NCI-H748 (cell line): ENCODE results near the gene DUS2.

Experiments used
- DNase-seq: peaks from one replicate; lab custom pipeline; 2025; ENCODE audit not compliant: unreplicated experiment; lab: John Stamatoyannopoulos, UW

Gene DUS2

GRCh38 chr16:68040506-68041288, 17.6 kb downstream of the DUS2 start:
- DNase-seq: peak; percentile 58

GRCh38 chr16:68041783-68042182, 18.7 kb downstream of the DUS2 start:
- no peak for DNase-seq

- DNase-seq: no peak
Observed at GRCh38 chr16:68046106-68046505, 23.0 kb downstream of the DUS2 start.

DNA sequence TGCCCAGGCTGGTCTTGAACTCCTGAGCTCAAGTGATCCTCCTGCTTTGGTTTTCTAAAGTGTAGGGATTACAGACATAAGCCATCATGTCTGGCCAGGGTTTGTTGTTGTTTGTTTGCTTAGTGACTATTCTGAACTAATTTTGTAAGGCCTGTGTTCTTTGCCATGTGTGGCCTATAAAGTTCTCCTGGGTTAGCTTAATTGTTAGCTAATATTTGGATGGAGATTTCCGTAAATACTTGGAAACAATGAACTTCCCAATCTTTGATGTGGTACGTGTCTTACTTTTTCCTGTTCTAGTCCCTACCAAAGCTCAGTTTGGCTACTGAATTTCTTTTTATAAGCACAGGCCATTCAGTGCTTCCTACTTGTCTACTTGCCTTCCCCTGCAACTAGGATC, 24.9 kb downstream of the DUS2 start:
- no peak for DNase-seq

DNA sequence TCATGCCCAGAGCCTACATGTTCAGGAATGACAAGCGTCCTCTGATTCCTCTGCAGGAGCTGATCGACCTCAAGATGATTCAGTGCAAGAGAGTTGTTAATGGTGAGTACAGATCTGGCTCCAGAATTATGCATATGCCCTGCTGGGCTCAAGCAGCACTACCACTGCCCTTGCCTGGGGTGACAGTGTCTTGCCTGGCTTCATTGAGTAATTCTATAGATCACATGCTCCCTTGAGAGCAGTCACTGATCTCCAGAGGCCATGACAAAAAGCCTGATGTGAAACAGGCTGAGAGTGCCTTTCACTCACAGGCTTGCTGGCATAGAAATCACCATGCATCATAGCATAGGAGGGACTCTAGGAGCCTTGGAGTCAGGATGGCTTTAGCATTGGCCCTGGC, 26.4 kb downstream of the DUS2 start:
- DNase-seq: no peak

- DNase-seq: no peak
Observed at GRCh38 chr16:68055395-68055794, 32.3 kb downstream of the DUS2 start.

DNA sequence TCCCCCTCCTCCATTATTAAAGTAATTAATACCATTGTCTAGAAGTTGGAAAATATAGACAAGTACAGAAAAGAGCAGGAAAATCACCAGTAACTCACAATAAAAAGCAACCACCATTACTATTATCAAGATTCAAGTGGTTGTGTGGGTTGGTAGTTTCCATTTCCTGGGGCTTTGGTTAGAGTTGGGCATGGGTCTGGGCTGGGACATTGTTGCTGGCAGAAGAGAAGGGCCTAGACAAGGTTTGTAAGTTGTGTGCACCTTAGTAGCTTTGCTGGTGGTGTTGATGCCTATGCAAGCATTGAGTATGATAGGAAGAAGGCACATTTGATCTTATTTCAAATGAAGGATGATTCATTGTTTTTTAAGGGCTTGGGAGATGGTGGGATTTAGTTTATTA, 36.7 kb downstream of the DUS2 start:
- no peak for DNase-seq

- no peak for DNase-seq
Observed at GRCh38 chr16:68061396-68061795, 38.3 kb downstream of the DUS2 start.

DNA sequence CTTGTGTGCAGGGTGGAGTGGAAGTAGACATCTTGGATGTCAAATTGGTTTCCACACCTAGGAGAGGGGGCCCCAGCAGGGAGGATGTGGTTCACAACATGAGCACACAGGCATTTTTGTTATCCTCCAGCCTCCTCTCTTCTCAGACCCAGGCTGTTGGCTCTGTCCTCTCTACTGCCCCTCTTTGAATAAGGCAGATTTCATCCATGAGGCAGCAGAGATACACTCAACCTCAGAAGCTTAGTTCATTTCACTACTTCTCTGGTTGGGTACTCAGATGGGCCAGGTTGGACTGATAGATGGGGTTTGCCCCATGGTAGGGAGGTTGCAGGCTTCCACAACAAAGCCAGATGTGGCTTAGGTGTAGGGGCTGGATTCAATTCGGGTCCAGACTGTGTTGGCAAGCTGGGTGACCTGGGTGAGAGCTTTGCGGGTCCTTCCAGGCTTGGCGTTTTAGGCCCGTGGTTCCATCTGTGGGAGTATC, 39.9 kb downstream of the DUS2 start:
- DNase-seq: no peak

GRCh38 chr16:68064791-68065365, 41.8 kb downstream of the DUS2 start:
- DNase-seq: peak; percentile 38

DNA sequence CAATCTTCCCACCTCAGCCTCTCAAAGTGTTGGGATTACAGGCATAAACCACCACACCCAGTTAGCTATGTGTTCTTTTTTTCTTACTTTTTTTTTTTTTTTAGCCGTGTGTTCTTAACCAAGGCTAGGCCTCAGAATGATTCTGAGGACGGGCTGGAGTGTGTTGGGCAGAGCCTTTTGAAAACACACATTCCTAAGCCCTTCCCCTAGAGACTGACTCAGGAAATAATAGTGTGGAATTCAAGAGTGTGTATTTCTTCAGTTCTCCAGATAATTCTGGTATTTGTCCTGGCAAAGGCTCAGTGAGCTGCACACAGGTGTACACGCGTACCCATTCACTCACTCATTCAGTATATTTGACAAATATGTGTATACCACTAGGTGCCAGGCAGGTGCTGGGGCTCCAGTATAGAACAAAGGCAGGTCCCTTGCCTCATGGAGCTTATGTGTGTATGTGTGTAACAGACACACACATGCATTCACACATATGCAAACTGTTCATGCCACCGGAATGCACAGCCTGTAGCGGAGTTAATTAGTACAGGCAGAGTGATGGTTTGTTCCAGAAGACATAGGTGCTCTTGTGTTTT, 42.7 kb downstream of the DUS2 start:
- no peak for DNase-seq

DNA sequence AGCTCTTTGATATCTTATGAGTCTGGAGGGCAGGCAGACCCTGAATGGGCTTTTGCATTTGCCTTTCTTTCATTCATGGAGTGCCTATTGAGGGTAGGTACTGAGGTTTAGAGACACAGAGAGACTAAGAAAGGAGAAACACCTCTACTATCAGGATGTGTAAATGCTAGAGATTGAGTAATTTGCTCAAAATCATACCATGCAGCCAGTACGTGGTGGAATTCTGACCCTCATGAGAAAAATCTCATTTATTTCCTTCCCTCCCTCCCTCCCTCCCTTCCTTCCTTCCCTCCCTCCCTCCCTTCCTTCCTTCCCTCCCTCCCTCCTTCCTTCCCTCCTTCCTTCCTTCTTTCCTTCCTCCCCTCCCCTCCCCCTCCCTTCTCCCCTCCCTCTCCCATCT, 43.7 kb downstream of the DUS2 start:
- DNase-seq: no peak

GRCh38 chr16:68068926-68069325, 45.8 kb downstream of the DUS2 start:
- no peak for DNase-seq

DNA sequence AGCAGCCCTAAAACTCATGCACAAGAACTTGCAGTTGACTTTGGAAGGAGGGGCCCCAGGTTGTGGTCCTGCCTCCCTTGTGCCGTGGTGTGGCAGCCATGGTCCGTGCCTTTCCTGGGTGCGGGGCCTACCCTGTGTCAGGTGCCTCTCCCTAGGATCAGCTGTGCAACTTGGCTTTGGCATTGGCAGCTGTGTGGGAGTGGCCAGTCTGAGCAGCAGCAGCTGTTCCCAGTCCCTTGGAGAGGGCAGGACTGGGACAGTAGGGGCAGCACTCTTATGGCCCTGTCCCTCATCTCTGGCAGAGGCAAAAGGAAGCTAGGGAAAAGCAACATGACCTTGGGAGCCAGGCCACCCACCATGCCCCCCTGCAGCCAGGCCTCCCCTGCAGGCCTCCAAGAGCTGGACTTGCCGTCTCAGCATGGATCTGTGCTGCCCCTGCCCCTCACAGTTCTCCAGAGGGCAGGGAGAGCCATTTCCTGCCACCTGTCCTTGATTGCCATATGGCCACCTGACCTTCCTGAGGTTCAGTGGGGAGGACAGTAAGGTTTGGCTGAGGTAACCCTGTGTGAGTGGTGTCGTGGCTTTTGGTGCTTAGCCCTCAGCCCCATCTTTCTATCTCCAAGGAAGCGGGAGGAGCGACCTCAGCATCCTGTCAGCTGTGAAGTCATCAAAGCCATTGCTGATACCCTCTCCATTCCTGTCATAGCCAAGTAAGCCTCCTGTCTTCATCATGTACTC, 46.6 kb downstream of the DUS2 start:
- no peak for DNase-seq

GRCh38 chr16:68070249-68070730, 47.2 kb downstream of the DUS2 start:
- DNase-seq: no peak

DNA sequence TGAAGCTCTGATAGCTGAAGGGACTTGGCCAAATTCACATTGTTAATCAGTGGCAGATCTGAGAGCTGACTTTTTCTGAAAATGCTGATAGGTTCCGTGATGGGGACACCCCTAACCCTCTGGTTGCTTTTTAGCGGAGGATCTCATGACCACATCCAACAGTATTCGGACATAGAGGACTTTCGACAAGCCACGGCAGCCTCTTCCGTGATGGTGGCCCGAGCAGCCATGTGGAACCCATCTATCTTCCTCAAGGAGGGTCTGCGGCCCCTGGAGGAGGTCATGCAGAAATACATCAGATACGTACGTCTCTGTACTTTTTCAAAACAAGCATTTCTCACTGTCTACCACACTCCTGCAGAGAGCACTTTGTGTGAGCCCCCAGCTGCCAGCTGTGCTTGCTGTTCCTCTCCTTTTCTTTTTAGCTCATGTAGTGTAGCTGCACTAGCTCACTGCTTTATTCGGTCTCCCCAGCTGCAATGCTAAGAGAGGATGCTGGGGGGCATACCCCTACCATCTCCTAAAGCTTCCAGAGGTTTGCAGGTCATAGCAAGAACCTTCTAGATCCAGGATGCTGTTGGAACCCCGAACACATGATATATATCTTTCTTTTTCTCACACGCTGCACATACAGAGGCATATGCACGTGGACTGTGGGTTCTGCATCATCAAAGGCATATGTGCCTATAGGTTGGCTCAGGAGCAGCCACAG, 47.9 kb downstream of the DUS2 start:
- no peak for DNase-seq

DNA sequence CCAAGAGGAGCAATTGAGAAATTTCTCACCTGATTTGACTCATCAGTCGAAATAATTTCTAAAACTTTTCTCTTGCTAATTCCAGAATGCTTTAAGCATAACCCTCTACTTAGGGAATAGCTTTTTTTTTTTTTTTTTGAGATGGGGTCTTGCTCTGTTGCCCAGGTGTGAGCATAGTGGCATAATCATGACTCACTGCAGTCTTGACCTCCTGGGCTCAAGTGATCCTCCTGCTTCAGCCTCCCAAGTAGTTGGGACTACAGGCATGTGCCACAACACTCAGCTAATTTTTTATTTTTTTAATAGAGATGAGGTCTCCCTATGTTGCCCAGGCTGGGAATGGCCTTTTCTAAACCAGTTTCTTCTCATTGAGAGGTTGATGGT, 48.4 kb downstream of the DUS2 start:
- DNase-seq: no peak

- DNase-seq: no peak
Observed at GRCh38 chr16:68072038-68072695, 49.1 kb downstream of the DUS2 start.

DNA sequence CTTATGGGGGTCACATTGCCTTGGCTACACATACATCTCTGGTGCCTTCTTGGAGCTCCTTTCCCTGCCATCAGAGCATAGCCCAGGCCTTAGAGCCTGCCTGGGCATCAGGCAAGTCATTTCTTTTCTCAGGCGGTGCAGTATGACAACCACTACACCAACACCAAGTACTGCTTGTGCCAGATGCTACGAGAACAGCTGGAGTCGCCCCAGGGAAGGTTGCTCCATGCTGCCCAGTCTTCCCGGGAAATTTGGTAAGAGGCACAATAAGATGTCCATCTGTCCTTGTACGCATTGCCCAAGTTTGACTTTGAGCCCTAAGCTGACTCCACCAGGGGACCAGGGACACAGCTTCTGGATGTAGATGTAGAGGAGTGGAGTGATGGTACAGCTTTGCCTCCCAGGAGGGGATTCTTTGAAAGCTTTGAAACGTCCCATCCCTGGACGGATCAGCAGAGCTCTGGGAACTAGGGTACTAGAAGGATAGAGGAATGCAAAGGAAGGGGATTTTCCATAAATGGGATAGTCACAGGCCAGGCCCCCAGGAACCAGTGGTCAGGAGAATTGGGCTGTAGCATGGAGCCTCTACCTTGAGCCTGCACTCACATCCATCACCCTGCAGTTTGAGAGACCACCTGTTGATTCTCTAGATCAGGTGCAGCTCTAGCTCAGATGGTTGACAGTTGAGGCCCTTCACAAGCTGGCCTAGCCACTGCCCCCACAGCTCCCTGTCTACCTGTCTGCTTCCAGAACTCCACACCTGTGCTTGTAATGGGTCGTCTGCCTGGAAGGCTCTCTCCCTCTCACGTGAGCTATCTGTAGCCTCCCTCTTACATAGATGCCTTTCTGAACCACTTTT, 51.0 kb downstream of the DUS2 start:
- no peak for DNase-seq
